ENCODE results near the gene MICOS13.

- TF ChIP-seq CTCF (IDR thresholded peaks at IDR 0.05) (no peak), POLR2A (IDR thresholded peaks at IDR 0.05) (no peak)
Observed at GRCh38 chr19:5677136-5677535, 3.2 kb downstream of the MICOS13 start.
